ENCODE data around the gene CCBE1.
A peak's percentile ranks its signal among the peaks of the same experiment; 100 is the strongest.

CCBE1 gene

GRCh38 chr18:59592624-59593023, 104.6 kb downstream of the CCBE1 start:
- TF ChIP-seq, protein P1, sequence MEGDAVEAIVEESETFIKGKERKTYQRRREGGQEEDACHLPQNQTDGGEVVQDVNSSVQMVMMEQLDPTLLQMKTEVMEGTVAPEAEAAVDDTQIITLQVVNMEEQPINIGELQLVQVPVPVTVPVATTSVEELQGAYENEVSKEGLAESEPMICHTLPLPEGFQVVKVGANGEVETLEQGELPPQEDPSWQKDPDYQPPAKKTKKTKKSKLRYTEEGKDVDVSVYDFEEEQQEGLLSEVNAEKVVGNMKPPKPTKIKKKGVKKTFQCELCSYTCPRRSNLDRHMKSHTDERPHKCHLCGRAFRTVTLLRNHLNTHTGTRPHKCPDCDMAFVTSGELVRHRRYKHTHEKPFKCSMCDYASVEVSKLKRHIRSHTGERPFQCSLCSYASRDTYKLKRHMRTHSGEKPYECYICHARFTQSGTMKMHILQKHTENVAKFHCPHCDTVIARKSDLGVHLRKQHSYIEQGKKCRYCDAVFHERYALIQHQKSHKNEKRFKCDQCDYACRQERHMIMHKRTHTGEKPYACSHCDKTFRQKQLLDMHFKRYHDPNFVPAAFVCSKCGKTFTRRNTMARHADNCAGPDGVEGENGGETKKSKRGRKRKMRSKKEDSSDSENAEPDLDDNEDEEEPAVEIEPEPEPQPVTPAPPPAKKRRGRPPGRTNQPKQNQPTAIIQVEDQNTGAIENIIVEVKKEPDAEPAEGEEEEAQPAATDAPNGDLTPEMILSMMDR (IDR thresholded peaks at IDR 0.05; ENCODE audit: insufficient read depth, low read depth, low read length, missing control alignments): no peak
- H3K4me3 ChIP-seq (ENCODE audit: low read depth, low read length): no peak overlapping the region
- no peak for DNase-seq (ENCODE audit: low read depth)

GRCh38 chr18:59582395-59582794, 114.8 kb downstream of the CCBE1 start:
- no peak overlapping the region for H3K4me3 ChIP-seq (ENCODE audit: low read depth, low read length)
- no peak for DNase-seq (ENCODE audit: low read depth)
- TF ChIP-seq, protein P1 (IDR thresholded peaks at IDR 0.05; ENCODE audit: insufficient read depth, low read depth, low read length, missing control alignments): no peak

DNA sequence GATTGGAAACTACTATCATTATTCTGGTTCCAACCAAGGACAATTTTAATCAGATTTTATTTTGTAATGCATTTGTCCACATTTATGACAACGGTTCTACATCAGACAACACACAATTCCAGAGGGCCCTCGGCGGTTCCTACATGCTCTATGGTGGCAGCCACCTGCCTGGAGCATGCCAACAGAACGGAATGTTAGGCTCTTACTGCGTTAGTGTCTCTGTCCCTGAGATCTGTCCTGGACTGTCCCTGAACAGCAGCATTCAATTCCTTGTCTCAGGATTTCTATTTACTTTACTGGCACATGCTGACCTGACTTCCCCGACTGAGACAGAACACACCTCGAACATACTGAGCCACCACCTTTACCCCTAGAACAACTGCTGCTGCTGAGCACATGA, 117.7 kb downstream of the CCBE1 start:
- no peak for DNase-seq (ENCODE audit: low read depth)
- TF ChIP-seq, protein P1 (IDR thresholded peaks at IDR 0.05; ENCODE audit: insufficient read depth, low read depth, low read length, missing control alignments): no peak
- H3K4me3 ChIP-seq (ENCODE audit: low read depth, low read length): no peak overlapping the region

- no peak overlapping the region for H3K4me3 ChIP-seq (ENCODE audit: low read depth, low read length)
- no peak for DNase-seq (ENCODE audit: low read depth)
- TF ChIP-seq, protein P1 (IDR thresholded peaks at IDR 0.05; ENCODE audit: insufficient read depth, low read depth, low read length, missing control alignments): no peak
These were observed 119.9 kb downstream of the CCBE1 start for GRCh38 chr18:59577386-59577655.

GRCh38 chr18:59576541-59577385, 120.5 kb downstream of the CCBE1 start:
- TF ChIP-seq, protein P1 (IDR thresholded peaks at IDR 0.05; ENCODE audit: insufficient read depth, low read depth, low read length, missing control alignments): no peak
- DNase-seq (ENCODE audit: low read depth): no peak
- no peak overlapping the region for H3K4me3 ChIP-seq (ENCODE audit: low read depth, low read length)

GRCh38 chr18:59575995-59576394, 121.2 kb downstream of the CCBE1 start:
- peak; percentile 37 for DNase-seq (ENCODE audit: low read depth)
- TF ChIP-seq, protein P1 (IDR thresholded peaks at IDR 0.05; ENCODE audit: insufficient read depth, low read depth, low read length, missing control alignments): no peak
- no peak overlapping the region for H3K4me3 ChIP-seq (ENCODE audit: low read depth, low read length)

DNA sequence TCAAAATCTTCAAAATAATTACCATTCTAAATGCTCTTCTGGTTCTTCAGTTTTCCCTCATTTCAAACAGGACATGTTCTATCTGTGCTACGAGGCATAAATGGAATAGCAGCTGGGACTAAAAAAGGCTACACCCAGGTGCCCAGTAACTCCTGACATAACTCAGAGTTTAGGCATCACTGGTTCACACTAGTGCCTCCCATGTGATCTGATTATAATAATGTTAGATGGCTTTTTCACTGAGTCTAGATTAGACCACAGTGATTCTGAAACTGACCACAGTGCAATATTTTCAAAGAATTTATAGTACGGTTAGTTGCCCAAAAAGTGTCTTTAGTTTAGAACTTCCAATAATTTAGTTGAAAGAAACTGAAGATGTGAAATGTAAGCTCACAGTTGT, 123.3 kb downstream of the CCBE1 start:
- no peak for DNase-seq (ENCODE audit: low read depth)
- TF ChIP-seq, protein P1 (IDR thresholded peaks at IDR 0.05; ENCODE audit: insufficient read depth, low read depth, low read length, missing control alignments): no peak
- no peak overlapping the region for H3K4me3 ChIP-seq (ENCODE audit: low read depth, low read length)

Measured in GM12865 (cell line).